Erythroblast (primary cell): ENCODE results near the gene SOX30.
"Not testable (repeated sequence)": the region's sequence is repeated elsewhere in the genome, so short reads cannot be mapped to it uniquely, and the experiment has no call there.

ENCODE experiments used
- GATA1 ChIP-seq: IDR thresholded peaks from 2 replicates; pipeline ENCODE4 v1.6.1; 2011; ENCODE audit warnings: low read depth, mild to moderate bottlenecking, control low read depth, low read length, moderate library complexity
- POLR2A ChIP-seq: IDR thresholded peaks from 2 replicates; pipeline ENCODE4 v1.6.1; 2011; ENCODE audit warnings: mild to moderate bottlenecking, low read length

- TF ChIP-seq POLR2A, GATA1: not testable (repeated sequence)
Observed at GRCh38 chr5:157674351-157674750, 22.1 kb upstream of the SOX30 start.
